ENCODE results near the gene SDF4.
"Not testable (repeated sequence)": the region's sequence is repeated elsewhere in the genome, so short reads cannot be mapped to it uniquely, and the experiment has no call there.

The SDF4 gene

GRCh38 chr1:1198423-1199140 lies 33.2 kb downstream of the SDF4 start:
- DNase-seq (ENCODE audit: low spot score), result no peak

- no peak for DNase-seq (ENCODE audit: low spot score)
These were observed 34.0 kb downstream of the SDF4 start for GRCh38 chr1:1197551-1198422.

- no peak for DNase-seq (ENCODE audit: low spot score)
These were observed 34.7 kb downstream of the SDF4 start for GRCh38 chr1:1197188-1197500.

- DNase-seq (ENCODE audit: low spot score), result no peak
These were observed 35.2 kb downstream of the SDF4 start for GRCh38 chr1:1196431-1197187.

- DNase-seq (ENCODE audit: low spot score), result not testable (repeated sequence)
These were observed 36.1 kb downstream of the SDF4 start for GRCh38 chr1:1195726-1196125.

- no peak for DNase-seq (ENCODE audit: low spot score)
These were observed 37.1 kb downstream of the SDF4 start for GRCh38 chr1:1194723-1195122.

GRCh38 chr1:1191734-1192133 lies 40.1 kb downstream of the SDF4 start:
- no peak for DNase-seq (ENCODE audit: low spot score)

- no peak for DNase-seq (ENCODE audit: low spot score)
These were observed 42.7 kb downstream of the SDF4 start for GRCh38 chr1:1189111-1189510.

GRCh38 chr1:1187938-1188337 lies 43.9 kb downstream of the SDF4 start:
- DNase-seq (ENCODE audit: low spot score), result no peak

- no peak for DNase-seq (ENCODE audit: low spot score)
These were observed 46.6 kb downstream of the SDF4 start for GRCh38 chr1:1185101-1185765.

GRCh38 chr1:1183833-1184775 lies 47.7 kb downstream of the SDF4 start:
- DNase-seq (ENCODE audit: low spot score), result no peak

- DNase-seq (ENCODE audit: low spot score), result no peak
These were observed 48.5 kb downstream of the SDF4 start for GRCh38 chr1:1183221-1183747.

GRCh38 chr1:1182491-1183220 lies 49.1 kb downstream of the SDF4 start:
- DNase-seq (ENCODE audit: low spot score), result no peak

GRCh38 chr1:1181938-1182410 lies 49.8 kb downstream of the SDF4 start:
- DNase-seq (ENCODE audit: low spot score), result no peak

- DNase-seq (ENCODE audit: low spot score), result no peak
These were observed 50.5 kb downstream of the SDF4 start for GRCh38 chr1:1181129-1181937.

- no peak for DNase-seq (ENCODE audit: low spot score)
These were observed 51.6 kb downstream of the SDF4 start for GRCh38 chr1:1179983-1180861.

GRCh38 chr1:1179346-1179982 lies 52.3 kb downstream of the SDF4 start:
- no peak for DNase-seq (ENCODE audit: low spot score)

Data from kidney capillary endothelial cell (primary cell).